ENCODE results near the gene GRIK3.

Gene GRIK3

GRCh38 chr1:37015713-37016112, 18.6 kb downstream of the GRIK3 start:
- no peak for FAIRE-seq

GRCh38 chr1:37012226-37012625, 22.1 kb downstream of the GRIK3 start:
- DNase-seq (ENCODE audit: insufficient read length, low spot score) = no peak
- no peak for FAIRE-seq
- no peak for TF ChIP-seq POLR2A (IDR thresholded peaks at IDR 0.05; ENCODE audit: low read depth, low read length)

More at GRCh38 chr1:37015713-37016112, 18.6 kb downstream of the GRIK3 start:
- no peak for DNase-seq (ENCODE audit: insufficient read length, low spot score)
- TF ChIP-seq POLR2A (IDR thresholded peaks at IDR 0.05; ENCODE audit: low read depth, low read length) = no peak

- no peak for TF ChIP-seq POLR2A (IDR thresholded peaks at IDR 0.05; ENCODE audit: low read depth, low read length)
- no peak for FAIRE-seq
- DNase-seq (ENCODE audit: insufficient read length, low spot score) = no peak
Measured at GRCh38 chr1:37010011-37010410, 24.3 kb downstream of the GRIK3 start.

- no peak for TF ChIP-seq POLR2A (IDR thresholded peaks at IDR 0.05; ENCODE audit: low read depth, low read length)
- no peak for DNase-seq (ENCODE audit: insufficient read length, low spot score)
- no peak for FAIRE-seq
Measured at GRCh38 chr1:37009521-37009920, 24.8 kb downstream of the GRIK3 start.

GRCh38 chr1:37006132-37006868, 28.0 kb downstream of the GRIK3 start:
- FAIRE-seq (no peak), DNase-seq (ENCODE audit: insufficient read length, low spot score) (no peak)
- no peak for TF ChIP-seq POLR2A (IDR thresholded peaks at IDR 0.05; ENCODE audit: low read depth, low read length)

GRCh38 chr1:37002898-37003297, 31.4 kb downstream of the GRIK3 start:
- TF ChIP-seq POLR2A (IDR thresholded peaks at IDR 0.05; ENCODE audit: low read depth, low read length) = no peak
- FAIRE-seq = no peak
- no peak for DNase-seq (ENCODE audit: insufficient read length, low spot score)

- FAIRE-seq = no peak
- TF ChIP-seq POLR2A (IDR thresholded peaks at IDR 0.05; ENCODE audit: low read depth, low read length) = no peak
- no peak for DNase-seq (ENCODE audit: insufficient read length, low spot score)
Measured at GRCh38 chr1:37001703-37002102, 32.6 kb downstream of the GRIK3 start.

GRCh38 chr1:36996106-36996505, 38.2 kb downstream of the GRIK3 start:
- FAIRE-seq (no peak), DNase-seq (ENCODE audit: insufficient read length, low spot score) (no peak)
- no peak for TF ChIP-seq POLR2A (IDR thresholded peaks at IDR 0.05; ENCODE audit: low read depth, low read length)

GRCh38 chr1:36994868-36995267, 39.4 kb downstream of the GRIK3 start:
- DNase-seq (ENCODE audit: insufficient read length, low spot score) = no peak
- TF ChIP-seq POLR2A (IDR thresholded peaks at IDR 0.05; ENCODE audit: low read depth, low read length) = no peak
- no peak for FAIRE-seq

- DNase-seq (ENCODE audit: insufficient read length, low spot score) = no peak
- no peak for FAIRE-seq
- no peak for TF ChIP-seq POLR2A (IDR thresholded peaks at IDR 0.05; ENCODE audit: low read depth, low read length)
Measured at GRCh38 chr1:36994294-36994693, 40.0 kb downstream of the GRIK3 start.

- DNase-seq (ENCODE audit: insufficient read length, low spot score) (no peak), FAIRE-seq (no peak)
- no peak for TF ChIP-seq POLR2A (IDR thresholded peaks at IDR 0.05; ENCODE audit: low read depth, low read length)
Measured at GRCh38 chr1:36992139-36992943, 42.0 kb downstream of the GRIK3 start.

- DNase-seq (ENCODE audit: insufficient read length, low spot score) (no peak), FAIRE-seq (no peak)
- no peak for TF ChIP-seq POLR2A (IDR thresholded peaks at IDR 0.05; ENCODE audit: low read depth, low read length)
Measured at GRCh38 chr1:36991551-36991950, 42.8 kb downstream of the GRIK3 start.

GRCh38 chr1:36990928-36991327, 43.4 kb downstream of the GRIK3 start:
- TF ChIP-seq POLR2A (IDR thresholded peaks at IDR 0.05; ENCODE audit: low read depth, low read length) = no peak

GRCh38 chr1:36989241-36989640, 45.1 kb downstream of the GRIK3 start:
- TF ChIP-seq POLR2A (IDR thresholded peaks at IDR 0.05; ENCODE audit: low read depth, low read length) = no peak
- DNase-seq (ENCODE audit: insufficient read length, low spot score) (no peak), FAIRE-seq (no peak)

More at GRCh38 chr1:36990928-36991327, 43.4 kb downstream of the GRIK3 start:
- no peak for FAIRE-seq
- no peak for DNase-seq (ENCODE audit: insufficient read length, low spot score)

GRCh38 chr1:36988741-36989193, 45.5 kb downstream of the GRIK3 start:
- TF ChIP-seq POLR2A (IDR thresholded peaks at IDR 0.05; ENCODE audit: low read depth, low read length) = no peak
- FAIRE-seq (no peak), DNase-seq (ENCODE audit: insufficient read length, low spot score) (no peak)
